Measurements from ENCODE around the gene FAM47B.

DNA sequence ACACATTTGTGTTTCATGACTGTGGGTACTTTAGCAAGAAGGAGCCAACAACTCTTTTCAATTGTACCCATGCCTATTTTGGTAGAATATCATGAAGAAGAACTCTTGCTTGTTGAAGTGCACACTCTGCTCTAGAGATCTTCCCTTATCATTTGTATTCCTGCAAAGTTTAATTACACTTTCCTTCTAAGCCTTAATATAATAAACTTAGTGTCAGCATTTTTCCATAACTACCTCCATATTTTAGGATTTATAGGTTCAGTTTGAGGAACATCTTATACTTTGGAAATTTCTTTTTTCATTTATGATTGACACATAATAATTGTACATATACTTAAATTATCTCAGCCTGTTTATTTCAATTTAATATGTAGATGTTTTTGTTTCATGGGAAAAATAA, 19.1 kb downstream of the FAM47B start:
- TF ChIP-seq CTCF (IDR thresholded peaks at IDR 0.05) = no peak
- TF ChIP-seq POLR2A (IDR thresholded peaks at IDR 0.05) = no peak

All from heart left ventricle (tissue), 13 donors.